Left ventricle myocardium inferior (tissue), 1 donor: ENCODE measurements around the gene IL37. TPM values are rescaled to one million over a fixed set of nuclear protein-coding genes. Genes with fewer than 3 reads are reported as not detected.

Source experiments
- DNase-seq: peaks from one replicate; pipeline ENCODE4 v3.0.0-alpha.2; 2020
- H3K27ac ChIP-seq: fragments of 200-600 bp; replicated peaks from 2 replicates; pipeline ENCODE4 v1.8.0; 2021
- H3K27me3 ChIP-seq: fragments of 200-600 bp; 2 replicates; pipeline ENCODE4 v1.8.0; 2021; ENCODE audit warnings: low read depth
- H3K36me3 ChIP-seq: fragments of 200-600 bp; 2 replicates; pipeline ENCODE4 v1.8.0; 2021
- H3K4me1 ChIP-seq: fragments of 200-600 bp; 2 replicates; pipeline ENCODE4 v1.8.0; 2021
- H3K4me3 ChIP-seq: fragments of 200-600 bp; 2 replicates; pipeline ENCODE4 v1.8.0; 2021; ENCODE audit warnings: mild to moderate bottlenecking, moderate library complexity
- H3K9me3 ChIP-seq: fragments of 200-600 bp; replicated peaks from 2 replicates; pipeline ENCODE4 v1.8.0; 2021
- CTCF ChIP-seq: fragments of 200-600 bp; IDR thresholded peaks from 2 replicates; pipeline ENCODE4 v1.8.0; 2021; ENCODE audit warnings: antibody characterized with exemption, mild to moderate bottlenecking, borderline replicate concordance
- intact Hi-C: fragments of 100-400 bp; cut with micrococcal nuclease; formaldehyde crosslinking; loops from one replicate; pipeline ENCODE4 v1.11.0; 2022
- total RNA-seq: library from RNA; stranded (reverse); fragmentation: NEBNext Ultra II Directional; extraction: Animal tissue kit (Norgen Biotek cat#: 25700); gene quantifications from one replicate; pipeline ENCODE4 v1.2.1, GENCODE V29; 2021
- donor health status: DM: no; HTN: yes; CAD: no; lungs with severe emphysema.

IL37 gene
- total RNA-seq, 1 donor from 2014 or later = not detected

DNA sequence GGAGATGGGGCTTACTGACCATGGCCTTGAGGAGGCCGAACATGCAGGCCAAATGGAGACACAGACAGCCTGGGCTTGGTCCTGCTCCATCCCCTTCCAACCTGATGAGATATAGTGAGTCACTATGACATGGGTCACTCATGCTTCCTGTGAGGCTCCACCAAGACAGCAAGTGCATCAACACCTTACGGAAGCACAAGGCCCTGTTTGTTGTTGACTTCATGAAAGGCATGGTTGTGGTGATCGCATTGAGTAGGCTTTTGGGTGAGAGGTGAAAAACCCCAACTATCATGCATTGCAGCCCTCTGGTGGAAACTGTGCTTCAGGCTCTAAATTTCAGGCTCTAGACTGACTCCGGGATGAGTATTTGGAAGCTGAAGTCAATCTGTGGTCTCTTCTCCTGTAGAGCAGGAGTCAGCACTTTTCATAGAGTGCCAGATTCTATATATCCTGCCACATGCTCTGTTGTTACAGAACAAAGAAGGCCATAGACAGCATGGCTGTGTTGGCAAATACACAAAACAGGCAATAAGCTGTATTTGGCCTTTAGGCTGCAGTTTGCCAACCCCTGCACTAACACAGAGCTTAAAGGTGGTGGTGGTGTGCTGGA, 10.1 kb downstream of the IL37 start:
- Histone ChIP-seq H3K9me3 (peaks cover 6% of the 10 kb centered on the region), H3K4me3 (no peak overlapping the region), H3K4me1 (no peaks in the 10 kb centered on the region), H3K27me3 (peaks cover 40% of the 10 kb centered on the region), H3K27ac (no peak overlapping the region), H3K36me3 (no peaks in the 10 kb centered on the region)
- no peak for TF ChIP-seq CTCF
- intact Hi-C loops = no loop called here
- no peak for DNase-seq

DNA sequence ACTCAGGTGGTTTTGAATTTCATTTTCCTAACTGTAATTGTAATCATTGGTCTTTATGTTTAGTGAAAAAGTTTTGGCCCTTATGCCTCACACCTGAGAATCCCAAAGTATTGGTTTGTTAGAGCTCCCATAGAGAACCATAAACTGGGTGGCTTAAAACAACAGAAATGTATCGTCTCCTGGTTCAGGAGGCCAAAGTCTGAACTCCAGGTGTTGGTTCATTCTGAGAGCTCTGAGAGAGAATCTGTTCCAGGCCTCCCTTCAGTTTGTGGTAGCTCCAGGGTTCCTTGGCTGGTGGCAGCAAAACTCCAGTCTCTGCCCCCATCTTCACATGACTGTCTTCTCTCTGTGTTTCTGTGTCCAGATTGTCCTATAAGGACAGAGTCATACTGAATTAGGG, 11.0 kb downstream of the IL37 start:
- Histone ChIP-seq H3K9me3 (peaks cover 6% of the 10 kb centered on the region), H3K4me1 (no peaks in the 10 kb centered on the region), H3K27me3 (peaks cover 45% of the 10 kb centered on the region), H3K36me3 (no peaks in the 10 kb centered on the region), H3K27ac (no peak overlapping the region), H3K4me3 (no peak overlapping the region)
- no peak for TF ChIP-seq CTCF
- DNase-seq = no peak
- intact Hi-C loops = no loop called here

GRCh38 chr2:112923237-112923966, 12.4 kb downstream of the IL37 start:
- no peak for TF ChIP-seq CTCF
- no peaks in the 10 kb centered on the region for H3K4me1 ChIP-seq
- H3K9me3 ChIP-seq = peaks cover 6% of the 10 kb centered on the region
- intact Hi-C loops = no loop called here
- DNase-seq = no peak
- peaks cover 51% of the 10 kb centered on the region for H3K27me3 ChIP-seq
- no peaks in the 10 kb centered on the region for H3K36me3 ChIP-seq
- H3K27ac ChIP-seq = no peak overlapping the region
- no peak overlapping the region for H3K4me3 ChIP-seq

DNA sequence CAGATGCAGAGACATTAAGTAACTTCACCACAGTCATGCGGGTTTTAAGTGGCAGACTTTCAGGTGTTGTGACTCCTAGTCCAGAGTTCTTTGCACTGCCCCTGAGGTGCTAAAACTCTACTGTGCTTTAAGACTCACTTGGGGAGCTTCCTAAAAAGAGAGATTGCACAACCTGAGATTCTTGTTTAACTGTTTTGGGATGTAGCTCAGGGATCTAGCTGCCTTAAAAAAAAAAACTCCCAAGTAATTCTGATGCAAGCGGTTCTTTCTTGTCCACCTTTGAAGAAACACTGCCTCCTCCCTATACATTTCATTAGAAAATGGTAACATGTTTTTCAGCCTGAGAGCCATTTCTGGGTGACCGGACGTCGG, 13.0 kb downstream of the IL37 start:
- Histone ChIP-seq H3K9me3 (peaks cover 6% of the 10 kb centered on the region), H3K27ac (no peak overlapping the region), H3K36me3 (no peaks in the 10 kb centered on the region), H3K27me3 (peaks cover 50% of the 10 kb centered on the region), H3K4me3 (no peak overlapping the region), H3K4me1 (no peaks in the 10 kb centered on the region)
- TF ChIP-seq CTCF = no peak
- no peak for DNase-seq
- intact Hi-C loops = no loop called here

DNA sequence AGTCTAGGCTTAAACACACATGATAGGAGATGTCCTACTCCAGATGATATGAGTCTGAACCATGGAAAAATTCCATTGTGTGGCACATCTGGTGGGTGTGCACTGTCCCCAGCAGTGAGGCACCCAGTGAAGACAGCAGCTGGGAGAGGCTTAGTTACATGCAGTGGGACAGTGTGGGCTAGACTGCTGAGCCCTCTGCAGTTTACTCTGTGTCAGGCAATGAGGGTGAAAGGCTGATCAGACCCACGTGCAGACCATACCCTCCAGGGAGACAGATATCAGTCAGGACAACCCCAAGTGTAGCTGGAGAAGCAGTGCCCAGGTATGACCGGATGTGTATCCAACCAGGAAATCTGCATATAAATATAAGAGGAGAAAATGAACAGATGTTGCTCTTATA, 13.4 kb downstream of the IL37 start:
- no peak for DNase-seq
- H3K36me3 ChIP-seq = no peaks in the 10 kb centered on the region

More for the DNA sequence above, 13.4 kb downstream of the IL37 start:
- Histone ChIP-seq H3K9me3 (peaks cover 4% of the 10 kb centered on the region), H3K27ac (no peak overlapping the region), H3K4me1 (no peaks in the 10 kb centered on the region), H3K4me3 (no peak overlapping the region), H3K27me3 (peaks cover 47% of the 10 kb centered on the region)
- no peak for TF ChIP-seq CTCF
- intact Hi-C loops = no loop called here
